Measurements from ENCODE around the gene TENM4.

GRCh38 chr11:78651136-78651775 lies 789.6 kb downstream of the TENM4 start:
- TF ChIP-seq FOXM1 (IDR thresholded peaks at IDR 0.05; ENCODE audit: borderline replicate concordance) (no peak), BHLHE40 (IDR thresholded peaks at IDR 0.05; ENCODE audit: borderline replicate concordance) (no peak), PKNOX1 (IDR thresholded peaks at IDR 0.05) (no peak), ELF4 (IDR thresholded peaks at IDR 0.05) (no peak), FOXA1 (IDR thresholded peaks at IDR 0.05) (no peak), FOXK2 (IDR thresholded peaks at IDR 0.05) (no peak), SP1 (IDR thresholded peaks at IDR 0.05) (no peak), SUZ12 (IDR thresholded peaks at IDR 0.05) (no peak), ZNF384 (IDR thresholded peaks at IDR 0.05) (no peak), ARNT (IDR thresholded peaks at IDR 0.05) (no peak), NFRKB (IDR thresholded peaks at IDR 0.05) (no peak), TARDBP (IDR thresholded peaks at IDR 0.05) (no peak), CTBP1 (IDR thresholded peaks at IDR 0.05; ENCODE audit: borderline replicate concordance) (no peak), L3MBTL2 (conservative IDR thresholded peaks at IDR 0.05) (no peak)

All from HEK293T (cell line).